Loucy (cell line): ENCODE results near the gene DQX1.

Experiments
- CTCF ChIP-seq: fragments of 200-600 bp; sonication (generic); conservative IDR thresholded peaks from 2 replicates; pipeline ENCODE4 v1.5.1; 2014; ENCODE audit warnings: mild to moderate bottlenecking, antibody characterized with exemption, low read length
- EZH2phosphoT487 ChIP-seq: fragments of 200-600 bp; IDR thresholded peaks from 2 replicates; pipeline ENCODE4 v1.6.1; 2018; ENCODE audit warnings: antibody characterized with exemption, mild to moderate bottlenecking, moderate library complexity, borderline replicate concordance

GRCh38 chr2:74507926-74508520 lies 18.0 kb downstream of the DQX1 start:
- TF ChIP-seq CTCF: no peak
- TF ChIP-seq EZH2phosphoT487: no peak
